Brain pericyte (primary cell): ENCODE data around the gene GOLGA8A.
"Not testable (repeated sequence)": the region's sequence is repeated elsewhere in the genome, so short reads cannot be mapped to it uniquely, and the experiment has no call there.

Experiments
- DNase-seq: peaks from one replicate; pipeline ENCODE4 v3.0.0-alpha.2; 2012; ENCODE audit warnings: low read depth, low spot score

The GOLGA8A gene

GRCh38 chr15:34408973-34409372, 28.6 kb downstream of the GOLGA8A start:
- not testable (repeated sequence) for DNase-seq

- not testable (repeated sequence) for DNase-seq
Measured at GRCh38 chr15:34403899-34404298, 33.7 kb downstream of the GOLGA8A start.

GRCh38 chr15:34403160-34403598, 34.4 kb downstream of the GOLGA8A start:
- not testable (repeated sequence) for DNase-seq

- DNase-seq, result not testable (repeated sequence)
Measured at GRCh38 chr15:34397637-34398259, 39.9 kb downstream of the GOLGA8A start.

- DNase-seq, result not testable (repeated sequence)
Measured at GRCh38 chr15:34392981-34393380, 44.6 kb downstream of the GOLGA8A start.

GRCh38 chr15:34389594-34390086, 48.0 kb downstream of the GOLGA8A start:
- not testable (repeated sequence) for DNase-seq
